NCI-H146 (cell line): ENCODE results near the gene TNS3.
"Not testable (repeated sequence)": the region's sequence is repeated elsewhere in the genome, so short reads cannot be mapped to it uniquely, and the experiment has no call there.

ENCODE experiments used
- DNase-seq: peaks from one replicate; lab custom pipeline; 2025; lab: John Stamatoyannopoulos, UW

The TNS3 gene

GRCh38 chr7:47452295-47452694 lies 129.6 kb downstream of the TNS3 start:
- no peak for DNase-seq

- DNase-seq = no peak
Observed at GRCh38 chr7:47451851-47452205, 130.1 kb downstream of the TNS3 start.

- DNase-seq = no peak
Observed at GRCh38 chr7:47449810-47450590, 131.9 kb downstream of the TNS3 start.

GRCh38 chr7:47448971-47449370 lies 132.9 kb downstream of the TNS3 start:
- no peak for DNase-seq

- DNase-seq = no peak
Observed at GRCh38 chr7:47447621-47448349, 134.1 kb downstream of the TNS3 start.

GRCh38 chr7:47446871-47447466 lies 134.9 kb downstream of the TNS3 start:
- no peak for DNase-seq

- DNase-seq = peak; percentile 13
Observed at GRCh38 chr7:47444376-47445098, 137.4 kb downstream of the TNS3 start.

GRCh38 chr7:47443049-47443448 lies 138.9 kb downstream of the TNS3 start:
- DNase-seq = no peak

GRCh38 chr7:47442605-47442865 lies 139.4 kb downstream of the TNS3 start:
- no peak for DNase-seq

- DNase-seq = peak; percentile 33
Observed at GRCh38 chr7:47441796-47442604, 139.9 kb downstream of the TNS3 start.

- DNase-seq = not testable (repeated sequence)
Observed at GRCh38 chr7:47441048-47441447, 140.9 kb downstream of the TNS3 start.

- DNase-seq = no peak
Observed at GRCh38 chr7:47440320-47440719, 141.6 kb downstream of the TNS3 start.

- DNase-seq = no peak
Observed at GRCh38 chr7:47439181-47439667, 142.7 kb downstream of the TNS3 start.

- DNase-seq = no peak
Observed at GRCh38 chr7:47438411-47439029, 143.4 kb downstream of the TNS3 start.

GRCh38 chr7:47435889-47436312 lies 146.0 kb downstream of the TNS3 start:
- DNase-seq = peak; percentile 36

GRCh38 chr7:47433564-47433895 lies 148.4 kb downstream of the TNS3 start:
- no peak for DNase-seq

- DNase-seq = no peak
Observed at GRCh38 chr7:47432671-47433563, 149.0 kb downstream of the TNS3 start.

GRCh38 chr7:47430422-47430821 lies 151.5 kb downstream of the TNS3 start:
- DNase-seq = no peak

- DNase-seq = peak; percentile 62
Observed at GRCh38 chr7:47428768-47429472, 153.0 kb downstream of the TNS3 start.
